HCT116 (cell line): ENCODE data around the gene DNAH9.

Experiments
- CBX3 ChIP-seq: IDR thresholded peaks from 2 replicates; pipeline ENCODE4 v1.6.1; 2012; ENCODE audit warnings: low read depth
- ELF1 ChIP-seq: IDR thresholded peaks from 2 replicates; pipeline ENCODE4 v1.6.1; 2012; ENCODE audit warnings: low read depth, borderline replicate concordance
- EZH2 ChIP-seq: fragments of 200-600 bp; sonication (generic); IDR thresholded peaks from 2 replicates; pipeline ENCODE4 v1.6.1; 2017; ENCODE audit warnings: antibody characterized with exemption, mixed run types
- POLR2A ChIP-seq: IDR thresholded peaks from 2 replicates; pipeline ENCODE4 v1.7.0; 2011; ENCODE audit warnings: borderline replicate concordance; ENCODE audit not compliant: insufficient read depth, insufficient read length; ENCODE audit errors: extremely low read depth
- POLR2AphosphoS5 ChIP-seq: IDR thresholded peaks from 2 replicates; pipeline ENCODE4 v1.6.1; 2011; ENCODE audit warnings: mild to moderate bottlenecking, low read depth, low read length, moderate library complexity
- TCF7L2 ChIP-seq: IDR thresholded peaks from 2 replicates; pipeline ENCODE4 v1.7.0; 2011; ENCODE audit warnings: borderline replicate concordance, inconsistent platforms; ENCODE audit not compliant: insufficient read depth, insufficient read length; ENCODE audit errors: extremely low read depth
- TF ChIP-seq, protein P1 (sequence below), 3 experiments: fragments of 200-600 bp in 1 of 3; sonication (generic) in 1 of 3; IDR thresholded peaks in 2 of 3; conservative IDR thresholded peaks in 1 of 3; 2 replicates each; pipeline ENCODE4 v1.5.1; 2012 to 2017; ENCODE audit warnings: low read depth in 2 of 3, low read length in 2 of 3, antibody characterized with exemption in 1 of 3, borderline replicate concordance in 1 of 3, control low read depth in 1 of 3, mild to moderate bottlenecking in 1 of 3, mixed read lengths in 1 of 3, mixed run types in 1 of 3, moderate library complexity in 1 of 3; ENCODE audit not compliant: insufficient read depth in 1 of 3
- TF ChIP-seq, protein P2 (sequence below): IDR thresholded peaks from 2 replicates; pipeline ENCODE4 v1.6.1; 2012

DNA sequence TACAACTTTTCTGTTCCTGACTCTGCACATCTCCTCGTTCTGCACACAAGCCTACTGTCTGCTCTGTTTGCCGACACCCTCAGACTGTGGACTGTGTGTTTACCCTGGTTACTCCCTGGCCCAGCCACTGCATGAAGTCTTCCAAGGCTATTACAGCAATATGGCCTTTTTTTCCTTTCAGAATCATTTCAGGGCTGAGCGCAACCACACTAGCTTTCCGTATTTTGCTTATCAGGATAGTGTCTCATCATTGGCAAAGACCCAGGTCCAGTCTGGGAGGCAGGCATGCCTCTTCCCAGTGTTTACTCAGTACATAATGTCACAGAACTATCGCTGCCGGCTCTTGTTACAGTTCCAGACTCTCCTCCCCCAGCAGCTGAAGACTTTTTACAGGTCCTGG lies 10.1 kb downstream of the DNAH9 start:
- TF ChIP-seq, protein P1, sequence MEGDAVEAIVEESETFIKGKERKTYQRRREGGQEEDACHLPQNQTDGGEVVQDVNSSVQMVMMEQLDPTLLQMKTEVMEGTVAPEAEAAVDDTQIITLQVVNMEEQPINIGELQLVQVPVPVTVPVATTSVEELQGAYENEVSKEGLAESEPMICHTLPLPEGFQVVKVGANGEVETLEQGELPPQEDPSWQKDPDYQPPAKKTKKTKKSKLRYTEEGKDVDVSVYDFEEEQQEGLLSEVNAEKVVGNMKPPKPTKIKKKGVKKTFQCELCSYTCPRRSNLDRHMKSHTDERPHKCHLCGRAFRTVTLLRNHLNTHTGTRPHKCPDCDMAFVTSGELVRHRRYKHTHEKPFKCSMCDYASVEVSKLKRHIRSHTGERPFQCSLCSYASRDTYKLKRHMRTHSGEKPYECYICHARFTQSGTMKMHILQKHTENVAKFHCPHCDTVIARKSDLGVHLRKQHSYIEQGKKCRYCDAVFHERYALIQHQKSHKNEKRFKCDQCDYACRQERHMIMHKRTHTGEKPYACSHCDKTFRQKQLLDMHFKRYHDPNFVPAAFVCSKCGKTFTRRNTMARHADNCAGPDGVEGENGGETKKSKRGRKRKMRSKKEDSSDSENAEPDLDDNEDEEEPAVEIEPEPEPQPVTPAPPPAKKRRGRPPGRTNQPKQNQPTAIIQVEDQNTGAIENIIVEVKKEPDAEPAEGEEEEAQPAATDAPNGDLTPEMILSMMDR (IDR thresholded peaks at IDR 0.05 in 2 of 3, conservative IDR thresholded peaks at IDR 0.05 in 1 of 3; ENCODE audit: borderline replicate concordance in 1 of 3, insufficient read depth in 1 of 3, low read depth in 2 of 3, low read length in 2 of 3) = no peak
- no peak for TF ChIP-seq POLR2A
- TF ChIP-seq, protein P2, sequence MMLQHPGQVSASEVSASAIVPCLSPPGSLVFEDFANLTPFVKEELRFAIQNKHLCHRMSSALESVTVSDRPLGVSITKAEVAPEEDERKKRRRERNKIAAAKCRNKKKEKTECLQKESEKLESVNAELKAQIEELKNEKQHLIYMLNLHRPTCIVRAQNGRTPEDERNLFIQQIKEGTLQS = no peak
- TF ChIP-seq ELF1 = no peak
- TF ChIP-seq EZH2 = no peak
- TF ChIP-seq TCF7L2 = no peak
- no peak for TF ChIP-seq POLR2AphosphoS5
- no peak for TF ChIP-seq CBX3
